ENCODE results near the gene RTKN. TPM values are rescaled to one million over a fixed set of nuclear protein-coding genes. Genes with fewer than 3 reads are reported as not detected.

The RTKN gene
- polyA plus RNA-seq, 2 of the 4 experiments (the other 2 are of a cell fraction): 15.1 to 20.1 TPM

GRCh38 chr2:74413001-74413698 lies 28.6 kb downstream of the RTKN start:
- no peak for FAIRE-seq
- WGBS (ENCODE audit: missing lambda C conversion rate): 67% methylated on average over 8 of the region's 8 CpGs

GRCh38 chr2:74407682-74408081 lies 34.1 kb downstream of the RTKN start:
- ATAC-seq: no peak

More at GRCh38 chr2:74413001-74413698, 28.6 kb downstream of the RTKN start:
- TF ChIP-seq ATOH8 (CRISPR knock-in tag; IDR thresholded peaks at IDR 0.05; ENCODE audit: low read depth): no peak
- no peak for TF ChIP-seq JUN (IDR thresholded peaks at IDR 0.05)
- TF ChIP-seq PHF8 (IDR thresholded peaks at IDR 0.05; ENCODE audit: borderline replicate concordance, low read depth): no peak
- no peak for TF ChIP-seq TFCP2L1 (CRISPR knock-in tag; IDR thresholded peaks at IDR 0.05)
- no peak for TF ChIP-seq HES2 (IDR thresholded peaks at IDR 0.05)
- TF ChIP-seq EP300 (IDR thresholded peaks at IDR 0.05): no peak
- no peak for TF ChIP-seq KDM5A (IDR thresholded peaks at IDR 0.05)
- no peak for TF ChIP-seq CBX8 (IDR thresholded peaks at IDR 0.05)
- POLR2A ChIA-PET: interaction anchor here (1.3 kb wide), 1 partner anchor 45 kb away, joined by 4 read pairs; the partner anchor contains the start of gene WBP1
- no peak for DNase-seq (ENCODE audit: low read depth in 1 of 2, low spot score in 1 of 2)
- Histone ChIP-seq H3K4me1 (no peaks in the 10 kb centered on the region), H3K4me2 (no peak overlapping the region), H3K27ac (no peak overlapping the region), H3K9me3 (no peaks in the 10 kb centered on the region), H3K4me3 (no peak overlapping the region)
- no peak; a peak in 1 of 6 replicates for ATAC-seq
- CTCF ChIA-PET: interaction anchor here (0.7 to 3.0 kb wide), 5 partner anchors 12 to 26 kb away, joined by 3 to 16 read pairs (median 4); no protein-coding TSS in a partner anchor

GRCh38 chr2:74406035-74406434 lies 35.7 kb downstream of the RTKN start:
- FAIRE-seq (no peak), ATAC-seq (peak; percentile 24 to 59; a peak in 4 of 6 replicates), DNase-seq (ENCODE audit: low read depth in 1 of 2, low spot score in 1 of 2) (no peak)
- H3K4me3 ChIP-seq: no peak overlapping the region
- H3K9me3 ChIP-seq: no peaks in the 10 kb centered on the region
- no peak overlapping the region for H3K4me2 ChIP-seq
- 0 out of 3 replicates have a peak, but pooled peaks cover 3% of the 10 kb centered on the region for H3K4me1 ChIP-seq
- H3K27ac ChIP-seq: no peak overlapping the region
- ChIA-PET CTCF (interaction anchor here (1.0 to 1.3 kb wide), 3 partner anchors 14 to 156 kb away, joined by 3 to 5 read pairs (median 3); no protein-coding TSS in a partner anchor), POLR2A (no interaction called here)
- TF ChIP-seq JUN (IDR thresholded peaks at IDR 0.05) (no peak), ESRRA (IDR thresholded peaks at IDR 0.05; ENCODE audit: borderline replicate concordance, low read length) (no peak), MYC (IDR thresholded peaks at IDR 0.05; ENCODE audit: borderline replicate concordance, low read length) (no peak), CBX8 (IDR thresholded peaks at IDR 0.05) (no peak), SREBF2 (IDR thresholded peaks at IDR 0.05) (no peak), E2F6 (IDR thresholded peaks at IDR 0.05; ENCODE audit: borderline replicate concordance, low read depth) (no peak), CEBPB (IDR thresholded peaks at IDR 0.05) (no peak), CTCF (IDR thresholded peaks at IDR 0.05) (no peak), NFE2L2 (conservative IDR thresholded peaks at IDR 0.05; ENCODE audit: low read length) (no peak), TFCP2L1 (CRISPR knock-in tag; IDR thresholded peaks at IDR 0.05) (no peak), CHD2 (IDR thresholded peaks at IDR 0.05; ENCODE audit: low read length, partially characterized antibody) (no peak), ELK1 (IDR thresholded peaks at IDR 0.05; ENCODE audit: low read depth, low read length) (no peak), BHLHE40 (IDR thresholded peaks at IDR 0.05; ENCODE audit: low read depth, low read length) (no peak), POLR2AphosphoS2 (conservative IDR thresholded peaks at IDR 0.05; ENCODE audit: low read length) (no peak), HOXB13 (CRISPR knock-in tag; IDR thresholded peaks at IDR 0.05; ENCODE audit: low read depth) (no peak)

More at GRCh38 chr2:74407682-74408081, 34.1 kb downstream of the RTKN start:
- no peak overlapping the region for H3K4me3 ChIP-seq
- CTCF ChIA-PET: interaction anchor here (1.1 to 2.9 kb wide), 2 partner anchors 15 to 24 kb away, joined by 3 to 16 read pairs; no protein-coding TSS in a partner anchor
- no peak overlapping the region for H3K4me2 ChIP-seq
- H3K27ac ChIP-seq: no peak overlapping the region
- POLR2A ChIA-PET: no interaction called here
- no peaks in the 10 kb centered on the region for H3K9me3 ChIP-seq
- FAIRE-seq (no peak), DNase-seq (ENCODE audit: low read depth in 1 of 2, low spot score in 1 of 2) (no peak)
- 51% methylated on average over 5 of the region's 5 CpGs for WGBS (ENCODE audit: missing lambda C conversion rate)
- H3K4me1 ChIP-seq: 0 out of 3 replicates have a peak, but pooled peaks cover 3% of the 10 kb centered on the region
- no peak for TF ChIP-seq TP53 (CRISPR knock-in tag; IDR thresholded peaks at IDR 0.05)
- no peak for TF ChIP-seq JUNB (IDR thresholded peaks at IDR 0.05)
- no peak for TF ChIP-seq E2F6 (IDR thresholded peaks at IDR 0.05; ENCODE audit: borderline replicate concordance, low read depth)

All from A549 (cell line).